Astrocyte (in vitro differentiated cells and primary cell): ENCODE results near the gene SDR42E2. TPM values are rescaled to one million over a fixed set of nuclear protein-coding genes. Genes with fewer than 3 reads are reported as not detected.

Experiments
- DNase-seq: peaks from one replicate; pipeline ENCODE4 v3.0.0-alpha.2; 2010; ENCODE audit warnings: low read depth
- FAIRE-seq: peaks from 2 replicates; lab custom pipeline; 2011; peaks lifted over from hg19 to GRCh38; lab: Jason Lieb, UNC
- H2AFZ ChIP-seq: 2 replicates; pipeline ENCODE4 v1.6.0; 2012; ENCODE audit warnings: low read depth, low read length, inconsistent platforms
- H3K27ac ChIP-seq: 2 replicates; pipeline ENCODE4 v1.5.1; 2011; ENCODE audit warnings: low read depth, low read length, inconsistent platforms
- H3K27me3 ChIP-seq: 2 replicates; pipeline ENCODE4 v1.6.0; 2011; ENCODE audit warnings: low read length, inconsistent platforms; ENCODE audit not compliant: insufficient read depth
- H3K36me3 ChIP-seq: 2 replicates; pipeline ENCODE4 v1.5.1; 2011; ENCODE audit warnings: low read length, inconsistent platforms; ENCODE audit not compliant: insufficient read depth
- H3K4me1 ChIP-seq: 2 replicates; pipeline ENCODE4 v1.5.1; 2011; ENCODE audit warnings: low read length, inconsistent platforms; ENCODE audit not compliant: insufficient read depth
- H3K4me2 ChIP-seq: 2 replicates; pipeline ENCODE4 v1.6.0; 2012; ENCODE audit warnings: low read length, inconsistent platforms
- H3K4me3 ChIP-seq: 2 replicates; pipeline ENCODE4 v1.5.1; 2011; ENCODE audit warnings: low read depth, mild to moderate bottlenecking, low read length, inconsistent platforms; ENCODE audit not compliant: insufficient read depth
- H3K79me2 ChIP-seq: 2 replicates; pipeline ENCODE4 v1.6.0; 2012; ENCODE audit warnings: mild to moderate bottlenecking, low read length, inconsistent platforms; ENCODE audit not compliant: insufficient read depth
- H3K9ac ChIP-seq: 2 replicates; pipeline ENCODE4 v1.6.0; 2012; ENCODE audit warnings: mild to moderate bottlenecking, low read length, inconsistent platforms
- H3K9me3 ChIP-seq: 2 replicates; pipeline ENCODE4 v1.5.1; 2012; ENCODE audit warnings: low read depth, mild to moderate bottlenecking, low read length, inconsistent platforms; ENCODE audit not compliant: insufficient read depth
- H4K20me1 ChIP-seq: 2 replicates; pipeline ENCODE4 v1.6.0; 2012; ENCODE audit warnings: low read length, inconsistent platforms; ENCODE audit not compliant: insufficient read depth
- H3K27ac Mint-ChIP-seq: one replicate; pipeline ENCODE4 v1.8.0; 2021; ENCODE audit warnings: mild to moderate bottlenecking, mixed read lengths; ENCODE audit not compliant: unreplicated experiment
- H3K27me3 Mint-ChIP-seq: one replicate; pipeline ENCODE4 v1.8.0; 2021; ENCODE audit warnings: low read depth, mixed read lengths; ENCODE audit not compliant: unreplicated experiment
- H3K36me3 Mint-ChIP-seq: one replicate; pipeline ENCODE4 v1.8.0; 2021; ENCODE audit warnings: low read depth, mixed read lengths; ENCODE audit not compliant: unreplicated experiment
- H3K4me1 Mint-ChIP-seq: one replicate; pipeline ENCODE4 v1.8.0; 2021; ENCODE audit warnings: low read depth, mixed read lengths; ENCODE audit not compliant: unreplicated experiment
- H3K4me3 Mint-ChIP-seq: one replicate; pipeline ENCODE4 v1.8.0; 2021; ENCODE audit warnings: mild to moderate bottlenecking, moderate library complexity, mixed read lengths; ENCODE audit not compliant: unreplicated experiment
- H3K9me3 Mint-ChIP-seq: one replicate; pipeline ENCODE4 v1.8.0; 2021; ENCODE audit warnings: mild to moderate bottlenecking, mixed read lengths; ENCODE audit not compliant: unreplicated experiment
- EZH2 ChIP-seq: IDR thresholded peaks from 2 replicates; pipeline ENCODE4 v1.6.1; 2012; ENCODE audit warnings: mild to moderate bottlenecking, low read length, inconsistent platforms; ENCODE audit not compliant: insufficient read depth
- total RNA-seq: library from RNA; stranded (reverse); gene quantifications from 2 replicates; pipeline ENCODE4 v1.2.1, GENCODE V29; 2021
- TF ChIP-seq, protein P1 (sequence below): IDR thresholded peaks from 2 replicates; pipeline ENCODE4 v1.5.1; 2011; ENCODE audit warnings: low read depth, mild to moderate bottlenecking, inconsistent platforms, low read length, moderate library complexity; ENCODE audit not compliant: insufficient read depth

The SDR42E2 gene
- total RNA-seq, 1 donor from 2014 or later = not detected

DNA sequence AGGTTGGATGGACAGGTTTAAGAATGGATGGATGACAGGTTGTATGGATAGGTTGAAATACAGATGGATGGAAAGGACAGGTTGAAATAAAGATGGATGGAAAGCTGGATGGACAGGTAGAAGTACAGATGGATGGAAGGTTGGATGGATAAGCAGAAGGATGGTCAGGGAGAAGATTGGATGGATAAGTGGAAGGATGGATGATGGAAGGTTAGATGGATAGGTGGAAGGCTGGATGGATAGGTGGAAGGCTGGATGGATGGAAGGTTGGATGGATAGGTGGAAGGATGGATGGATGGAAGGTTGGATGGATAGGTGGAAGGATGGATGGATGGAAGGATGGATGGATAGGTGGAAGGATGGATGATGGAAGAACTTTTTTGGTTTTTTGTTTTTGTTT is 905 bp upstream of the SDR42E2 start:
- peaks cover 20% of the 10 kb centered on the region for H3K27me3 ChIP-seq
- no peak overlapping the region for H3K27ac ChIP-seq
- no peak overlapping the region for H3K4me3 Mint-ChIP-seq
- H3K4me3 ChIP-seq = no peak overlapping the region
- no peak overlapping the region for H3K27ac Mint-ChIP-seq
- no peaks in the 10 kb centered on the region for H3K36me3 Mint-ChIP-seq
- no peaks in the 10 kb centered on the region for H3K36me3 ChIP-seq
- H3K9me3 ChIP-seq = peaks cover 2% of the 10 kb centered on the region
- no peak for TF ChIP-seq EZH2
- TF ChIP-seq, protein P1, sequence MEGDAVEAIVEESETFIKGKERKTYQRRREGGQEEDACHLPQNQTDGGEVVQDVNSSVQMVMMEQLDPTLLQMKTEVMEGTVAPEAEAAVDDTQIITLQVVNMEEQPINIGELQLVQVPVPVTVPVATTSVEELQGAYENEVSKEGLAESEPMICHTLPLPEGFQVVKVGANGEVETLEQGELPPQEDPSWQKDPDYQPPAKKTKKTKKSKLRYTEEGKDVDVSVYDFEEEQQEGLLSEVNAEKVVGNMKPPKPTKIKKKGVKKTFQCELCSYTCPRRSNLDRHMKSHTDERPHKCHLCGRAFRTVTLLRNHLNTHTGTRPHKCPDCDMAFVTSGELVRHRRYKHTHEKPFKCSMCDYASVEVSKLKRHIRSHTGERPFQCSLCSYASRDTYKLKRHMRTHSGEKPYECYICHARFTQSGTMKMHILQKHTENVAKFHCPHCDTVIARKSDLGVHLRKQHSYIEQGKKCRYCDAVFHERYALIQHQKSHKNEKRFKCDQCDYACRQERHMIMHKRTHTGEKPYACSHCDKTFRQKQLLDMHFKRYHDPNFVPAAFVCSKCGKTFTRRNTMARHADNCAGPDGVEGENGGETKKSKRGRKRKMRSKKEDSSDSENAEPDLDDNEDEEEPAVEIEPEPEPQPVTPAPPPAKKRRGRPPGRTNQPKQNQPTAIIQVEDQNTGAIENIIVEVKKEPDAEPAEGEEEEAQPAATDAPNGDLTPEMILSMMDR = no peak
- FAIRE-seq = no peak
- peaks cover 8% of the 10 kb centered on the region for H3K9me3 Mint-ChIP-seq
- no peaks in the 10 kb centered on the region for H3K79me2 ChIP-seq
- peaks cover 68% of the 10 kb centered on the region for H3K27me3 Mint-ChIP-seq
- H4K20me1 ChIP-seq = no peaks in the 10 kb centered on the region
- H2AFZ ChIP-seq = no peak overlapping the region
- no peak overlapping the region for H3K9ac ChIP-seq
- no peaks in the 10 kb centered on the region for H3K4me1 ChIP-seq
- DNase-seq = no peak
- H3K4me2 ChIP-seq = no peak overlapping the region
- no peaks in the 10 kb centered on the region for H3K4me1 Mint-ChIP-seq

- Histone ChIP-seq H3K36me3 (no peaks in the 10 kb centered on the region), H3K9me3 (peaks cover 2% of the 10 kb centered on the region)
Observed at GRCh38 chr16:22162656-22163009, 327 bp downstream of the SDR42E2 start.

GRCh38 chr16:22163806-22164205 is 1.5 kb downstream of the SDR42E2 start:
- no peak overlapping the region for H2AFZ ChIP-seq
- H3K27ac ChIP-seq = no peak overlapping the region
- TF ChIP-seq EZH2 = no peak
- TF ChIP-seq, protein P1 = no peak
- FAIRE-seq (no peak), DNase-seq (no peak)
- H4K20me1 ChIP-seq = no peaks in the 10 kb centered on the region
- no peak overlapping the region for H3K27ac Mint-ChIP-seq
- peaks cover 55% of the 10 kb centered on the region for H3K27me3 Mint-ChIP-seq
- H3K36me3 Mint-ChIP-seq = no peaks in the 10 kb centered on the region
- H3K9me3 Mint-ChIP-seq = peaks cover 11% of the 10 kb centered on the region
- H3K79me2 ChIP-seq = no peaks in the 10 kb centered on the region
- H3K4me3 Mint-ChIP-seq = no peak overlapping the region
- H3K27me3 ChIP-seq = peaks cover 20% of the 10 kb centered on the region
- no peaks in the 10 kb centered on the region for H3K36me3 ChIP-seq
- no peak overlapping the region for H3K4me2 ChIP-seq
- H3K4me1 Mint-ChIP-seq = no peaks in the 10 kb centered on the region
- H3K4me1 ChIP-seq = no peaks in the 10 kb centered on the region
- no peak overlapping the region for H3K4me3 ChIP-seq
- no peak overlapping the region for H3K9ac ChIP-seq
- peaks cover 2% of the 10 kb centered on the region for H3K9me3 ChIP-seq

More at GRCh38 chr16:22162656-22163009, 327 bp downstream of the SDR42E2 start:
- TF ChIP-seq, protein P1 = no peak
- peak; percentile 29 for TF ChIP-seq EZH2
- Mint-ChIP-seq H3K27me3 (peaks cover 67% of the 10 kb centered on the region), H3K9me3 (peaks cover 11% of the 10 kb centered on the region), H3K4me1 (no peaks in the 10 kb centered on the region), H3K36me3 (no peaks in the 10 kb centered on the region), H3K4me3 (no peak overlapping the region), H3K27ac (no peak overlapping the region)
- no peak overlapping the region for H3K4me2 ChIP-seq
- H4K20me1 ChIP-seq = no peaks in the 10 kb centered on the region
- no peaks in the 10 kb centered on the region for H3K4me1 ChIP-seq
- H3K27me3 ChIP-seq = peaks cover 20% of the 10 kb centered on the region
- H3K79me2 ChIP-seq = no peaks in the 10 kb centered on the region
- H2AFZ ChIP-seq = no peak overlapping the region
- FAIRE-seq = no peak
- no peak overlapping the region for H3K27ac ChIP-seq
- no peak overlapping the region for H3K4me3 ChIP-seq
- H3K9ac ChIP-seq = no peak overlapping the region
- DNase-seq = no peak
